Subcutaneous abdominal adipose tissue (tissue), 5 donors: ENCODE results near the gene NALCN.

Source experiments
- H3K27ac ChIP-seq: one replicate; pipeline ENCODE4 v1.7.0; 2013; ENCODE audit warnings: low read depth, mild to moderate bottlenecking, inconsistent platforms, low read length, moderate library complexity
- H3K27me3 ChIP-seq, 5 donors: one replicate each; pipeline ENCODE4 v1.7.0; 2013; ENCODE audit warnings: low read length in 5 of 5, inconsistent platforms in 1 of 5; ENCODE audit not compliant: control insufficient read depth in 5 of 5, insufficient read depth in 4 of 5
- H3K36me3 ChIP-seq, 5 donors: one replicate each; pipeline ENCODE4 v1.7.0; 2013; ENCODE audit warnings: low read length in 5 of 5; ENCODE audit not compliant: control insufficient read depth in 5 of 5, insufficient read depth in 5 of 5
- H3K4me1 ChIP-seq, 5 donors: one replicate each; pipeline ENCODE4 v1.7.0; 2013; ENCODE audit warnings: low read length in 5 of 5, mild to moderate bottlenecking in 3 of 5, moderate library complexity in 1 of 5; ENCODE audit not compliant: control insufficient read depth in 5 of 5, insufficient read depth in 5 of 5
- H3K4me3 ChIP-seq, 5 donors: one replicate each; pipeline ENCODE4 v1.7.0; 2013; ENCODE audit warnings: low read length in 5 of 5, low read depth in 1 of 5
- H3K9ac ChIP-seq, 5 donors: one replicate each; pipeline ENCODE4 v1.7.0; 2013; ENCODE audit warnings: low read length in 5 of 5, mild to moderate bottlenecking in 4 of 5, moderate library complexity in 3 of 5
- H3K9me3 ChIP-seq, 5 donors: one replicate each; pipeline ENCODE4 v1.7.0; 2013; ENCODE audit warnings: low read length in 5 of 5; ENCODE audit not compliant: control insufficient read depth in 5 of 5
- donor health status: healthy.
- donor health status: healthy.
- donor health status: healthy.
- donor health status: healthy.
- donor health status: healthy.

The NALCN gene

GRCh38 chr13:101397742-101398141, 18.6 kb downstream of the NALCN start:
- Histone ChIP-seq H3K4me1 (no peaks in the 10 kb centered on the region), H3K36me3 (no peaks in the 10 kb centered on the region), H3K9ac (no peak overlapping the region), H3K27ac (no peak overlapping the region), H3K27me3 (no peaks in the 10 kb centered on the region), H3K4me3 (no peak overlapping the region), H3K9me3 (no peaks in the 10 kb centered on the region)

DNA sequence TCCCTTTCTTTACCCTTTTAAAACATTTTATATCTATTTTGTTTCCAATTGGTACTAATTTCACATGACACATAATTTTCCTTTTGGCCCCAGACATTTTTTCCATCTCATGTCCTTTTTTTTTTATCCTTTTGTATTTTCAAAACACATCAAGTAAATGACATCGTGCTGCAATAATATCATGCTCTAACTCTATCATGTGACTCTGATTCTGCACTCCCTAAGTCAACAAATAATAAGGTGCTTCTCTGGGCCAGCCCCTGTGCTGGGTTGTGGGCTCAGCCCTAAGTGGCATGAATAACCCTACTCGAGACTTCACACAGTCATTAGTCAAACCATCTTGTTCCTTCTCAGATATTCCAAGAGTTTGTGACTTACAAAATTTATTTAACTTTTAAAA, 21.7 kb downstream of the NALCN start:
- no peaks in the 10 kb centered on the region for H3K4me1 ChIP-seq
- no peak overlapping the region for H3K27ac ChIP-seq
- H3K4me3 ChIP-seq: no peak overlapping the region
- no peaks in the 10 kb centered on the region for H3K9me3 ChIP-seq
- H3K36me3 ChIP-seq: no peaks in the 10 kb centered on the region
- no peak overlapping the region for H3K9ac ChIP-seq
- no peaks in the 10 kb centered on the region for H3K27me3 ChIP-seq

GRCh38 chr13:101393140-101393539, 23.2 kb downstream of the NALCN start:
- no peaks in the 10 kb centered on the region for H3K27me3 ChIP-seq
- no peaks in the 10 kb centered on the region for H3K36me3 ChIP-seq
- H3K9me3 ChIP-seq: no peaks in the 10 kb centered on the region
- no peaks in the 10 kb centered on the region for H3K4me1 ChIP-seq
- no peak overlapping the region for H3K27ac ChIP-seq
- H3K4me3 ChIP-seq: no peak overlapping the region
- no peak overlapping the region for H3K9ac ChIP-seq

DNA sequence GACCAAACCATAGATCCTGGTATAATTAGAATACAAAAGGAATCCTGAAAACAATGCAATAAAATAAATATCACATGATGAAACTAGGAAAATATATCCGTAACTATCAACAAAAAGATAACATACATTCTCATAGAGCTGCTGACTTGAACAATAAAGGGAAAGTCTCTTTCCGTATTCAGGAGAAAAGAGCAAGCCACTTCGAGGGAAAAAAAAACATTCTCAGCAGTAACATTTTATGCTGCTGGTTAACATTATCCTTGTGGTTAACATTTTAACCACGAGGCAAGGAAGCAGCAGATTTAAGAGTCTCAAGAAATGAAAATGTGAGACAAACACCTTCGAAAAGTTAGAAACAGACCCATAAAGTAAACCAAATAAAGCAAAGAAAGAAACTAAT, 25.8 kb downstream of the NALCN start:
- no peaks in the 10 kb centered on the region for H3K9me3 ChIP-seq
- no peaks in the 10 kb centered on the region for H3K4me1 ChIP-seq
- H3K27ac ChIP-seq: no peak overlapping the region
- no peaks in the 10 kb centered on the region for H3K27me3 ChIP-seq
- no peak overlapping the region for H3K4me3 ChIP-seq
- H3K9ac ChIP-seq: no peak overlapping the region
- no peaks in the 10 kb centered on the region for H3K36me3 ChIP-seq

DNA sequence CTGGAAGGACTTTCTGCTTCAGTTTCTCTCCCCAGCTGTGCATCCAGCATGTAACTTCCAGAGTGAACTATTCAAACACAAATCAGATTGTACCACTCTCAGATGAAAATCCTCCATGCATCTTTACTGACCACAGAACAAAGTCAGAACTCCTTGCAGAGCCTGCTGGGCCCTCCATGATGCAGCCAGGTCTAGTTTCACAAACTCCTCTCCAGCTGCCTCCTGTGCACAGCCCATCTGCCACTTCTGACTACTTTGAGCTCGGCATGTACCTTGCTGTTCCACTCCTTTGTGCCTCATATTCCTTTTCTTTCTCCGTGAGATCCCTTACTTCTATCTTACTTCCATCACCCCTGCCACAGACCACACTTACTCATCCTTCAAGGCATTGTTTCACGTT, 31.4 kb downstream of the NALCN start:
- Histone ChIP-seq H3K27ac (no peak overlapping the region), H3K36me3 (no peaks in the 10 kb centered on the region), H3K4me3 (no peak overlapping the region), H3K27me3 (no peaks in the 10 kb centered on the region), H3K9me3 (no peaks in the 10 kb centered on the region), H3K9ac (no peak overlapping the region), H3K4me1 (no peaks in the 10 kb centered on the region)

GRCh38 chr13:101383595-101383994, 32.7 kb downstream of the NALCN start:
- Histone ChIP-seq H3K4me1 (no peaks in the 10 kb centered on the region), H3K9ac (no peak overlapping the region), H3K27me3 (no peaks in the 10 kb centered on the region), H3K4me3 (no peak overlapping the region), H3K36me3 (no peaks in the 10 kb centered on the region), H3K27ac (no peak overlapping the region), H3K9me3 (no peaks in the 10 kb centered on the region)

DNA sequence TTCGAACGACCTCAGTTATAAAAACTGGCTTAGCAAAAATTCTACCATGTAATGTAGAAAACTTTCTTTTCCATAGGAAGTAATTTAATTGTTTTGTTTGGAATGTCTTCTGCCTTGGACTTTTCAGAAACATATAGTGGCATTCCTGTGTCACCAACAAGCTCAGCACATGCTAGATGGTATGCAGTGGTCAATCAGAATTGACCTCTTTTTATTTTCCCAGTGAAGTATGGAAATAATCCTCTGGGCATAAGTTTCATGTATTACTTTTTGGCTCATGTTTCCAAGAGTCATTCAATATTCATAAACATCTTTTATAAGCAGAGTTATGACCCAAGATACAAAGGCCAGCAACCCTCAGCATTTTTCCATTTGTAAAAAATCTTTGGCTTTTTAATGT, 33.6 kb downstream of the NALCN start:
- no peaks in the 10 kb centered on the region for H3K27me3 ChIP-seq
- H3K36me3 ChIP-seq: no peaks in the 10 kb centered on the region
- no peak overlapping the region for H3K27ac ChIP-seq
- H3K4me1 ChIP-seq: no peaks in the 10 kb centered on the region
- H3K9me3 ChIP-seq: no peaks in the 10 kb centered on the region
- H3K4me3 ChIP-seq: no peak overlapping the region
- no peak overlapping the region for H3K9ac ChIP-seq

- Histone ChIP-seq H3K9ac (no peak overlapping the region), H3K4me1 (no peaks in the 10 kb centered on the region), H3K9me3 (no peaks in the 10 kb centered on the region), H3K27me3 (no peaks in the 10 kb centered on the region), H3K27ac (no peak overlapping the region), H3K4me3 (no peak overlapping the region), H3K36me3 (no peaks in the 10 kb centered on the region)
These were observed 34.2 kb downstream of the NALCN start for GRCh38 chr13:101382086-101382485.

DNA sequence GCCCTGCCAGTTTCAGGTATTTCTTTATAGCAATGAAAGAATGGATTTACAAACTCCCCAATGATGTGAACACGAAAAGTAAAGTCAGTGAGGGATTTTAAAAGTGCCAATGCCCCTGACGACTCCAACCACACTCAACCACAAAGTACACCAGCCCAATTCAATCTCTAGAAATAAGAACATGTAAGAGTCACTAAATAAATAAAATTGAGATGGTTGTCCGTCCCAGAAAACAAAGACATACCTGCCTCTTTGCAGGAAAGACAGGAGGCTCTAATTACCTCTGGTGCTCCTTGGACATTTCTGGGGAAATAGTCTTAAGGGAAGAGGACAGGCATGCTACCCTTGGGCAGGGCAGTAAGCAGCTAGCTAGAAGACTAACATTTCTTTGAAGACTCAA, 55.8 kb downstream of the NALCN start:
- no peaks in the 10 kb centered on the region for H3K9me3 ChIP-seq
- no peaks in the 10 kb centered on the region for H3K36me3 ChIP-seq

DNA sequence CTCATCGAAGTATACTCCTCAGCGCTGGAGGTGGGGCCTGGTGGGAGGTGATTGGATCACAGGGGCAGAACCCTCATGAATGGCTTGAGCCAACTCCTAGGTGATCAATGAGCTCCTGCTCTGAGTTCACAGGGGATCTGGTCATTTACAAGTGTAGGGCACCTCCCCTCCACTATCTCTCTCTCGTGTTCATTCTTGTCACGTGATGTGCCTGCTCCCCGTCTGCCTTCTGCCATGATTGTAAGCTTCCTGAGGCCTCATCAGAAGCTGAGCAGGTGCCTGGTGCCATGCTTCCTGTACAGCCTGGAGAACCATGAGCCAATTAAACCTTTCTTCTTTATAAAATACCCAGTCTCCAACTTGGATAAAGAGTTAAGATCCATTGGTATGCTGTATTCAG, 61.4 kb downstream of the NALCN start:
- Histone ChIP-seq H3K27ac (no peak overlapping the region), H3K4me1 (no peaks in the 10 kb centered on the region), H3K27me3 (no peaks in the 10 kb centered on the region), H3K4me3 (no peak overlapping the region), H3K9ac (no peak overlapping the region), H3K36me3 (no peaks in the 10 kb centered on the region), H3K9me3 (no peaks in the 10 kb centered on the region)

More for the DNA sequence above, 55.8 kb downstream of the NALCN start:
- H3K27me3 ChIP-seq: no peaks in the 10 kb centered on the region
- H3K9ac ChIP-seq: no peak overlapping the region
- H3K27ac ChIP-seq: no peak overlapping the region
- no peaks in the 10 kb centered on the region for H3K4me1 ChIP-seq
- H3K4me3 ChIP-seq: no peak overlapping the region
